ENCODE results near the gene ZNF497.

The ZNF497 gene

GRCh38 chr19:58397533-58398037, 35.0 kb upstream of the ZNF497 start:
- DNase-seq (ENCODE audit: extremely low read depth, low read depth) = no peak
- TF ChIP-seq CTCF (IDR thresholded peaks at IDR 0.05; ENCODE audit: low read depth, low read length) = no peak

GRCh38 chr19:58396691-58397532, 34.4 kb upstream of the ZNF497 start:
- TF ChIP-seq CTCF (IDR thresholded peaks at IDR 0.05; ENCODE audit: low read depth, low read length) = no peak

GRCh38 chr19:58395979-58396627, 33.6 kb upstream of the ZNF497 start:
- no peak for TF ChIP-seq CTCF (IDR thresholded peaks at IDR 0.05; ENCODE audit: low read depth, low read length)
- no peak for DNase-seq (ENCODE audit: extremely low read depth, low read depth)

More at GRCh38 chr19:58396691-58397532, 34.4 kb upstream of the ZNF497 start:
- DNase-seq (ENCODE audit: extremely low read depth, low read depth) = no peak

- no peak for TF ChIP-seq CTCF (IDR thresholded peaks at IDR 0.05; ENCODE audit: low read depth, low read length)
- DNase-seq (ENCODE audit: extremely low read depth, low read depth) = no peak
These were observed 32.8 kb upstream of the ZNF497 start, which contains the start of gene RNF225 for GRCh38 chr19:58395220-58395978. Gene RNF225, plus strand, starts transcription at chr19:58395656. Its CDS starts 434 bp downstream, at chr19:58396090.

GRCh38 chr19:58394821-58395219, 32.3 kb upstream of the ZNF497 start:
- no peak for TF ChIP-seq CTCF (IDR thresholded peaks at IDR 0.05; ENCODE audit: low read depth, low read length)
- DNase-seq (ENCODE audit: extremely low read depth, low read depth) = no peak

- TF ChIP-seq CTCF (IDR thresholded peaks at IDR 0.05; ENCODE audit: low read depth, low read length) = no peak
- DNase-seq (ENCODE audit: extremely low read depth, low read depth) = no peak
These were observed 31.1 kb upstream of the ZNF497 start for GRCh38 chr19:58393725-58394033.
